HG03520 (cell line): Measurements from ENCODE around the gene A1CF.
"Not testable (repeated sequence)": the region's sequence is repeated elsewhere in the genome, so short reads cannot be mapped to it uniquely, and the experiment has no call there.

ENCODE experiments used
- ATAC-seq: cut with Tn5 transposase; IDR thresholded peaks from one replicate; pipeline ENCODE4 v1.9.1; 2021; ENCODE audit warnings: mild to moderate bottlenecking, moderate library complexity; ENCODE audit not compliant: unreplicated experiment

The A1CF gene

DNA sequence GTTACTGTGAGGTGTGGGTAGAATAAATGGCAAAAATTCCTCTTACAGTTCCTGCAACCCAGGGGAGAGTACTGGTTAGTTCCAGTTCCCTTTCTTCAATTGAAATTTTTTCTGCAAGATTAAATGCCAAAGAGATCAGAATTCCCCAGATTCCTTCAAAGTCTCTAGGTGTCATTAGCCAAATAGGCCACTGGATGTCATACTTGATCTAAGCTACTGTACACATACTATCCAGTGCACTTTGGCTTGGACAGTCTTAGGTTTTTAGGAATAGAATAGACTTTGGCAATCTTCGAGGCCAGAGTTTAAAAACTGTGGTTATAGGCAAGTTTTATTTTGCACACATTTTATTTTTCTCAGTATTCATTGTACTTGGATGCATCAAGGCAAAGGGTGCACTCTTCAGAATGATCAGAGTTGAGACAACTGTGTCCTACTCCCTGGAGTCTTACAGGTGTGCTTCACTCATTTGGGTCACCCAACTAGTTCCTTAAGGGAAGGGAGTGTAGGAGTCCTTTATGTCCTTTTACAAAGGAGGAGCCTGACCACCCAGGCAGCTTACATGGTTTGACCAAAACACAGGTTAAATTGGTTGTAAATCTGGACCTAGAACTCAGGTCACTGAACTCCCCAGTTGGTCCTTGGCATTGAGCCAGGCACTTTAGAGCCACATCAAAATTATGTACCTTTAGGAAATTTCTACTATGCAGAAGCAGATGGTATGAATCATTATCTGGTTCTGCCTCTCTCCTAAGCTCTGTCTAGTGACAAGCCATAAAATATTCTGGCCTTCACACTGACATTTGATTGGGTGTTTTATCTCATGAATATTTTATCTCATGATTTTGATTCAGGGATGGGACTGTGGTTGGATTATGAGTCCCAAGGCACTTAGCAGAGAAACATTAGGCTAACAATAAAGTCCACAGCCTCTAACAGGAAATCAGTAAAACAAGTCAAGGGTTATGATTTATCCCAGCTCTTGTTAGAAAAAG lies 96.2 kb downstream of the A1CF start:
- no peak for ATAC-seq

DNA sequence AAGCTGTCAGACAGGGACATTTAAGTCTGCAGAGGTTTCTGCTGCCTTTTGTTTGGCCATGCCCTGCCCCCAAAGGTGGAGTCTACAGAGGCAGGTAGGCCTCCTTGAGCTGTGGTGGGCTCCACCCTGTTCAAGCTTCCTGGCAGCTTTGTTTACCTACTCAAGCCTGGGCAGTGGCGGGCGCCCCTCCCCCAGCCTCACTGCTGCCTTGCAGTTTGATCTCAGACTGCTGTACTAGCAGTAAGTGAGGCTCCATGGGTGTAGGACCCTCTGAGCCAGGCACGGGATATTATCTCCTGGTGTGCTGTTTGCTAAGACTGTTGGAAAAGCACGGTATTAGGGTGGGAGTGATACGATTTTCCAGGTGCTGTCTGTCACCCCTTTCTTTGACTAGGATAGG lies 97.5 kb downstream of the A1CF start:
- not testable (repeated sequence) for ATAC-seq

DNA sequence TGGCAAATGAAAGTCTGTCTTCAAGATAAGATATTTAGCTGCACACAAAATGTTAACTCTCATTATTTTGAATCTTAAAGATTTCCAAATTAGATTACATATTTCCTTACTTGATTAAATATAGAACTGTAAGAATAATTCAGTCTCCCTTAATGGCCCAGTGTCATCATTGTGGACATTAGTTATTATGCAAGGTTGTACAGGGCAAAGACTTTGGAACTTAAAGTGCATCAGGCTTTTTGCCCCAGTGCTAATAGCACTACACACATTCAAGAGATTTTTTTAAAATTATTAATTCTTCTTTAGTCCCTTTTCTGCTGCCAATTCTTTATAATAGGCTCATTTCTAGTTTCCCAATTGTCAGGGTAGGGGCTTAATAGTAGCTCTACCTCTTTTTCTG lies 103.4 kb downstream of the A1CF start:
- not testable (repeated sequence) for ATAC-seq

DNA sequence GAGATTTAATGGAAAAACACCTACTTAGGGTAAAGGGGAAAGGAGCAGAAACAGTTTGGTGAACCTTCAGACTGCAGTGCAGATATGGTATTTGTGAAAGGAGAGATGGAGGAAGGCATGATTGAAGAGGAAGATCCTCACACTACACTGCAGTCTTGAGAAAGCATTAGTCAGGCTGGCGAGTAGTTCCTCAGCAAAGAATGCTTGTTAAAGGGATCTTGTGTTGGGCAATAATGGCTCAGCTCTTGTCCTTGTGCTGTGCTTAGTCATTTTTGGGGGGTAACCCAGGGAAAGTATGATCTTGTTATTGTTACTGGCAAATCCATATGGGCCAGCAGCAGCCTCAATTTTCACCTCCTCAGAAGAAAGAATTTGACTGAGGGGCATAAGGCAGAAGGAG lies 105.4 kb downstream of the A1CF start:
- ATAC-seq, result not testable (repeated sequence)

DNA sequence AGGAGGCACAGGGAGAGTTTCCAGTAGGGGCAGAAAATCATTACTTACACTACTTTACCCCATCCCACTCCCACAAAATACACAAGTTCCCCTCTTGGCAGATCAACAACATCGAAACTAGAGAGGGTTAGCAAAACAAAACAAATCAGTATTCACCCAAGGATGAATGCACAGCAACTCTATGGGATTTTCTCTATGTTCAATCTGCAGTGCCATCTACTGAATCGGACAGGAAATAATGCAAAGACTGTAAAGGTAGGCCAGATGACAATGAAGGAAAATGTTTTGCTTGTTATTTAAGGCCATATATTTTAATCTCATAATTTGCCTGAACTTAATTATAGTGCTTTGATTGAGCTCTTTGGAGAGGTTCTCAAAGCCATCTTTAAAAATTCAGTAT lies 110.6 kb downstream of the A1CF start:
- ATAC-seq, result not testable (repeated sequence)

DNA sequence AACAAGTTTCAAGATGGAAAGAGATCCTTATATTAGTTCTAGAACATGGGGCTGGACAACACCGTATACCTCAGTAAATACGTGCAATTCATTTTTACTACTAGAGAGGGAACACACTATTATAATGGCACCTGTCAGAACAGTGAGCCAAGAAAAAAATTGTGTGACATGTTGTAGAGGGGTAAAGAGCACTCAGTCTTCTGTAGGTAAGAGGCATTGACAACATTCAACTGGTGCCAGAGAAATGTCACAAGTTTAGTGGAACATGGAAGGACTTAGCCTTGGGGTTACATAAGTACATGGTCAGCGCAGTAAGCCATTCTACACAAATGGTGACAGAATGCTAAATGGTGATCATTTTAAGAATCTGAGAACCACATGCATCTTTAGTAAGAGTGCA lies 113.4 kb downstream of the A1CF start:
- ATAC-seq, result not testable (repeated sequence)

DNA sequence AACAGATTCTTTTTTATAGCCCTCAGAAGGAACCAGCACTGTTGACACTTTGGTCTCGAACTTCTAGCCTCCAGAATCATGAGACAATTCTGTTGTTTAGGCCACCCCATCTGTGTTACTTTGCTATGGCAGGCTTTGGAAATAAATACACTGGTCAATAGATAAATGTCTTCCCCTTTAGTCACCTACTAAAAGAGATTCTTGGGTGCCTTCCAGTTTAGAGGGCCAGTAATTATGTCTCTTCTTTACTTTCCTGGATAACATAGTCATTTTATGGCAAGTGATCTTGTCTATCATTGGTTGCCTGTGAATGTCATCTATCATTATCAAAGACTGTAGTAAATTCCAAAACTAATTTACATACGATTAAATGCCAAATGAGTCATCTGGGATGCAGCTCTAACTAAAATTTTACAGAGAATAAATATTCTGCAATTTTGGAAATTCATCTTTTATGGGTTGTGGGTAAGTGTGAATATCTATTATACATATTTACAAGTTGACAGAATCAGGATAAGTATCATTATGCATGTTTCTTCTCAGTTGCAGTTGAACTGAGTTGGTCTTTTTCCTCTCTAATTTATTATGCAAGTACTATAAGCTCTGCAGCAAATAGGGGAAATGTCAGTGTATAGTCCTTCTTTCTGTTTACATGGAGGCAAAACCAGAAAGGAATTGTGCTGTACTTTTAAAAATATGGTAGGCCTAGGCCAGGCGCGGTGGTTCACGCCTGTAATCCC lies 118.5 kb downstream of the A1CF start:
- ATAC-seq, result not testable (repeated sequence)
